Right lobe of liver (tissue), 4 donors: ENCODE measurements around the gene RERE.

Experiments
- CTCF ChIP-seq, 4 donors: fragments of 200-600 bp in 3 of 4; fragments of 450-650 bp in 1 of 4; IDR thresholded peaks; one replicate each; pipeline versions ENCODE4 v1.5.1 to v1.8.0; 2016 to 2022; ENCODE audit warnings: antibody characterized with exemption in 4 of 4, mild to moderate bottlenecking in 2 of 4
- POLR2A ChIP-seq: fragments of 450-650 bp; IDR thresholded peaks from one replicate; pipeline ENCODE4 v1.6.1; 2017; ENCODE audit warnings: antibody characterized with exemption, mild to moderate bottlenecking
- donor health status: DM: no; HTN: no; CAD: no.
- donor health status: DM: no; HTN: no; CAD: no.
- donor health status: DM: no; HTN: yes; CAD: no.

- TF ChIP-seq CTCF (IDR thresholded peaks at IDR 0.05) (no peak), POLR2A (no peak)
These were observed 389.5 kb downstream of the RERE start for GRCh38 chr1:8427986-8428385.
